ENCODE results near the gene SLC39A7. TPM values are rescaled to one million over a fixed set of nuclear protein-coding genes. Genes with fewer than 3 reads are reported as not detected.

The SLC39A7 gene
- total and polyA plus RNA-seq, 2 of the 13 experiments (the other 11 are each of a cell fraction or from before 2014, with no cell fraction given): 142 to 229 TPM

DNA sequence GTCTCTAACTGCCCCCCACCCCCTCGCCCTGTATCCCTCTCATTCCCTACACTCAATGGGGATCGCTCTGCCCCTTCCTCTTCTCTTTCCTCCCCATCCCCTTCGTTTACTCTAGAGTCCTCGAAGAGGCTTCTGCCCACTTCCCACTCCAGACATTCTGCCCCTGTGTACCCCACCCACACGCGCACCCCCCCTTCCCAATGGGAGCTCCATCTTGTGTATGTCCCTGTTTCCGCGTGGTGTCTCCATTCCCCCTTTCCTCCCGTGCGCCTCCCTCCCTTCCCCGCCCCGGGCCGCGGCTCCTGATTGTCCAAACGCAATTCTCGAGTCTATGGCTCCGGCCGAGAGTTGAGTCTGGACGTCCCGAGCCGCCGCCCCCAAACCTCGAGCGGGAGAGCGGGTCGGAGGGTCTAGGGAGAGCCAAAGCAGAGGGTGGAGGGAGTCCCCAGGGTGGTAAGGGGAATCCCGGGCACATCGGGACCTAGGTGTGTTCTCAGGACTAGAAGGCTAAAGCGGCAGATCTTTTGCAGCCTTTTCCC, 7.0 kb downstream of the SLC39A7 start (continued):
- peak; percentile 14 for TF ChIP-seq RBM22 (optimal IDR thresholded peaks at IDR 0.05; ENCODE audit: low read length)
- no peak for TF ChIP-seq NFKBIZ (CRISPR knock-in tag; IDR thresholded peaks at IDR 0.05)
- TF ChIP-seq ZSCAN9 (CRISPR knock-in tag; IDR thresholded peaks at IDR 0.05; ENCODE audit: borderline replicate concordance): no peak
- TF ChIP-seq, protein P1, sequence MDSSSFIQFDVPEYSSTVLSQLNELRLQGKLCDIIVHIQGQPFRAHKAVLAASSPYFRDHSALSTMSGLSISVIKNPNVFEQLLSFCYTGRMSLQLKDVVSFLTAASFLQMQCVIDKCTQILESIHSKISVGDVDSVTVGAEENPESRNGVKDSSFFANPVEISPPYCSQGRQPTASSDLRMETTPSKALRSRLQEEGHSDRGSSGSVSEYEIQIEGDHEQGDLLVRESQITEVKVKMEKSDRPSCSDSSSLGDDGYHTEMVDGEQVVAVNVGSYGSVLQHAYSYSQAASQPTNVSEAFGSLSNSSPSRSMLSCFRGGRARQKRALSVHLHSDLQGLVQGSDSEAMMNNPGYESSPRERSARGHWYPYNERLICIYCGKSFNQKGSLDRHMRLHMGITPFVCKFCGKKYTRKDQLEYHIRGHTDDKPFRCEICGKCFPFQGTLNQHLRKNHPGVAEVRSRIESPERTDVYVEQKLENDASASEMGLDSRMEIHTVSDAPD (CRISPR knock-in tag; IDR thresholded peaks at IDR 0.05): no peak
- TF ChIP-seq ZNF446 (CRISPR knock-in tag; IDR thresholded peaks at IDR 0.05): peak; percentile 23; the same call in 1 of the 2 replicates
- no peak for TF ChIP-seq ZNF570 (CRISPR knock-in tag; IDR thresholded peaks at IDR 0.05; ENCODE audit: borderline replicate concordance)
- TF ChIP-seq ZNF138 (CRISPR knock-in tag; IDR thresholded peaks at IDR 0.05; ENCODE audit: low read depth): peak; percentile 24; the same call in 1 of the 2 replicates
- peak; percentile 45; the same call in 1 of the 2 replicates for TF ChIP-seq ZNF460 (CRISPR knock-in tag; IDR thresholded peaks at IDR 0.05; ENCODE audit: borderline replicate concordance)
- no peak for TF ChIP-seq KAT7 (CRISPR knock-in tag; IDR thresholded peaks at IDR 0.05; ENCODE audit: borderline replicate concordance)
- no peak for TF ChIP-seq ZKSCAN5 (CRISPR knock-in tag; IDR thresholded peaks at IDR 0.05)
- TF ChIP-seq ZNF746 (CRISPR knock-in tag; IDR thresholded peaks at IDR 0.05): no peak
- TF ChIP-seq ZXDC (CRISPR knock-in tag; IDR thresholded peaks at IDR 0.05): no peak
- TF ChIP-seq MBNL3 (CRISPR knock-in tag; conservative IDR thresholded peaks at IDR 0.05): no peak
- TF ChIP-seq ZBTB10 (CRISPR knock-in tag; IDR thresholded peaks at IDR 0.05; ENCODE audit: borderline replicate concordance): no peak; the same call in 1 of the 2 replicates
- TF ChIP-seq SMAD1 (CRISPR knock-in tag; IDR thresholded peaks at IDR 0.05; ENCODE audit: borderline replicate concordance, low read depth): peak; percentile 54; the same call in 1 of the 2 replicates
- TF ChIP-seq, protein P2, sequence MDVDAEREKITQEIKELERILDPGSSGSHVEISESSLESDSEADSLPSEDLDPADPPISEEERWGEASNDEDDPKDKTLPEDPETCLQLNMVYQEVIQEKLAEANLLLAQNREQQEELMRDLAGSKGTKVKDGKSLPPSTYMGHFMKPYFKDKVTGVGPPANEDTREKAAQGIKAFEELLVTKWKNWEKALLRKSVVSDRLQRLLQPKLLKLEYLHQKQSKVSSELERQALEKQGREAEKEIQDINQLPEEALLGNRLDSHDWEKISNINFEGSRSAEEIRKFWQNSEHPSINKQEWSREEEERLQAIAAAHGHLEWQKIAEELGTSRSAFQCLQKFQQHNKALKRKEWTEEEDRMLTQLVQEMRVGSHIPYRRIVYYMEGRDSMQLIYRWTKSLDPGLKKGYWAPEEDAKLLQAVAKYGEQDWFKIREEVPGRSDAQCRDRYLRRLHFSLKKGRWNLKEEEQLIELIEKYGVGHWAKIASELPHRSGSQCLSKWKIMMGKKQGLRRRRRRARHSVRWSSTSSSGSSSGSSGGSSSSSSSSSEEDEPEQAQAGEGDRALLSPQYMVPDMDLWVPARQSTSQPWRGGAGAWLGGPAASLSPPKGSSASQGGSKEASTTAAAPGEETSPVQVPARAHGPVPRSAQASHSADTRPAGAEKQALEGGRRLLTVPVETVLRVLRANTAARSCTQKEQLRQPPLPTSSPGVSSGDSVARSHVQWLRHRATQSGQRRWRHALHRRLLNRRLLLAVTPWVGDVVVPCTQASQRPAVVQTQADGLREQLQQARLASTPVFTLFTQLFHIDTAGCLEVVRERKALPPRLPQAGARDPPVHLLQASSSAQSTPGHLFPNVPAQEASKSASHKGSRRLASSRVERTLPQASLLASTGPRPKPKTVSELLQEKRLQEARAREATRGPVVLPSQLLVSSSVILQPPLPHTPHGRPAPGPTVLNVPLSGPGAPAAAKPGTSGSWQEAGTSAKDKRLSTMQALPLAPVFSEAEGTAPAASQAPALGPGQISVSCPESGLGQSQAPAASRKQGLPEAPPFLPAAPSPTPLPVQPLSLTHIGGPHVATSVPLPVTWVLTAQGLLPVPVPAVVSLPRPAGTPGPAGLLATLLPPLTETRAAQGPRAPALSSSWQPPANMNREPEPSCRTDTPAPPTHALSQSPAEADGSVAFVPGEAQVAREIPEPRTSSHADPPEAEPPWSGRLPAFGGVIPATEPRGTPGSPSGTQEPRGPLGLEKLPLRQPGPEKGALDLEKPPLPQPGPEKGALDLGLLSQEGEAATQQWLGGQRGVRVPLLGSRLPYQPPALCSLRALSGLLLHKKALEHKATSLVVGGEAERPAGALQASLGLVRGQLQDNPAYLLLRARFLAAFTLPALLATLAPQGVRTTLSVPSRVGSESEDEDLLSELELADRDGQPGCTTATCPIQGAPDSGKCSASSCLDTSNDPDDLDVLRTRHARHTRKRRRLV (CRISPR knock-in tag; IDR thresholded peaks at IDR 0.05): peak; percentile 49; the same call in 1 of the 2 replicates
- no peak for TF ChIP-seq CEBPG (CRISPR knock-in tag; IDR thresholded peaks at IDR 0.05)
- TF ChIP-seq, protein P3, sequence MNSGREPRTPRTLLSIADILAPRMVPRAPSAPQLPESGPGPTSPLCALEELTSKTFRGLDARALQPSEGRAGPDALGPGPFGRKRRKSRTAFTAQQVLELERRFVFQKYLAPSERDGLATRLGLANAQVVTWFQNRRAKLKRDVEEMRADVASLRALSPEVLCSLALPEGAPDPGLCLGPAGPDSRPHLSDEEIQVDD (CRISPR knock-in tag; IDR thresholded peaks at IDR 0.05; ENCODE audit: borderline replicate concordance): no peak
